Ovary (tissue), 3 donors: ENCODE data around the gene STRA6.

Source experiments
- EP300 ChIP-seq: sonication (generic); formaldehyde crosslinking; IDR thresholded peaks from one replicate; pipeline ENCODE4 v1.6.1; 2017; ENCODE audit warnings: antibody characterized with exemption
- TF ChIP-seq, protein P1 (sequence below), 3 donors: fragments of 450-650 bp in 2 of 3; fragments of 200-600 bp in 1 of 3; IDR thresholded peaks; one replicate each; pipeline versions ENCODE4 v1.5.1 to v1.8.0; 2016 to 2022; ENCODE audit warnings: antibody characterized with exemption in 3 of 3, mild to moderate bottlenecking in 1 of 3
- donor health status: DM: no; HTN: no; CAD: no.

DNA sequence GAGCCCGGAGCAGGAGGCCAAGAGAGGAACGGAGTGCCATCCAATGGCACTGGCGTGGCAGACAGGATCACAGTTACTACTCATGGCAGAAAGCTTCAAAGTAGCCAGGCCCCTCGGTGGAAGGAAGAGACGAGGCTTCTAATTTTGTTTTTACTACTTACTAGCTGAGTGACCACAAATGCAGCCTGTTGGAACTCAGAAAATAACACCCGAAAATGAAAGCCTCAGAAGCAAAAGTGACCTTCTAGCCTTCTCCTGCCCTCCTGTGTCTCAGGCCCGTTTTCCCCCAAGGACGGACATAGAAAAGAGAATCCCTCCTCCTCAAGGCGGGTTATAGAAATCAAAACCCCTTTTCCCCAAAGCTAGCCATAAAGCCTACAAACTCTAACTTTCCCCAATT lies 9.9 kb upstream of the STRA6 start:
- no peak for TF ChIP-seq EP300
- TF ChIP-seq, protein P1, sequence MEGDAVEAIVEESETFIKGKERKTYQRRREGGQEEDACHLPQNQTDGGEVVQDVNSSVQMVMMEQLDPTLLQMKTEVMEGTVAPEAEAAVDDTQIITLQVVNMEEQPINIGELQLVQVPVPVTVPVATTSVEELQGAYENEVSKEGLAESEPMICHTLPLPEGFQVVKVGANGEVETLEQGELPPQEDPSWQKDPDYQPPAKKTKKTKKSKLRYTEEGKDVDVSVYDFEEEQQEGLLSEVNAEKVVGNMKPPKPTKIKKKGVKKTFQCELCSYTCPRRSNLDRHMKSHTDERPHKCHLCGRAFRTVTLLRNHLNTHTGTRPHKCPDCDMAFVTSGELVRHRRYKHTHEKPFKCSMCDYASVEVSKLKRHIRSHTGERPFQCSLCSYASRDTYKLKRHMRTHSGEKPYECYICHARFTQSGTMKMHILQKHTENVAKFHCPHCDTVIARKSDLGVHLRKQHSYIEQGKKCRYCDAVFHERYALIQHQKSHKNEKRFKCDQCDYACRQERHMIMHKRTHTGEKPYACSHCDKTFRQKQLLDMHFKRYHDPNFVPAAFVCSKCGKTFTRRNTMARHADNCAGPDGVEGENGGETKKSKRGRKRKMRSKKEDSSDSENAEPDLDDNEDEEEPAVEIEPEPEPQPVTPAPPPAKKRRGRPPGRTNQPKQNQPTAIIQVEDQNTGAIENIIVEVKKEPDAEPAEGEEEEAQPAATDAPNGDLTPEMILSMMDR (IDR thresholded peaks at IDR 0.05): no peak
